Aorta (tissue), 5 donors: Measurements from ENCODE around the gene SYS1. TPM values are rescaled to one million over a fixed set of nuclear protein-coding genes. Genes with fewer than 3 reads are reported as not detected.

ENCODE experiments used
- ATAC-seq: fragments of 200-7000 bp; cut with Tn5 transposase; one replicate; pipeline ENCODE4 v1.9.1; 2022; ENCODE audit warnings: moderate library complexity; ENCODE audit not compliant: low FRiP score
- DNase-seq, 2 donors: peaks; one replicate each; pipeline ENCODE4 v3.0.0-alpha.2; 2020
- H3K27ac ChIP-seq, 2 donors: one replicate each; pipeline ENCODE4 v1.5.1; 2013; ENCODE audit warnings: low read length in 2 of 2, mild to moderate bottlenecking in 2 of 2, moderate library complexity in 2 of 2, control low read depth in 1 of 2, inconsistent platforms in 1 of 2, low read depth in 1 of 2
- H3K27me3 ChIP-seq, 2 donors: one replicate each; pipeline ENCODE4 v1.6.1; 2013; ENCODE audit warnings: control low read depth in 1 of 2, low read length in 1 of 2, mild to moderate bottlenecking in 1 of 2, moderate library complexity in 1 of 2; ENCODE audit not compliant: insufficient read depth in 2 of 2, control insufficient read depth in 1 of 2
- H3K36me3 ChIP-seq, 2 donors: one replicate each; pipeline ENCODE4 v1.6.1; 2013; ENCODE audit warnings: control low read depth in 1 of 2, low read length in 1 of 2, mild to moderate bottlenecking in 1 of 2; ENCODE audit not compliant: insufficient read depth in 2 of 2, control insufficient read depth in 1 of 2
- H3K4me1 ChIP-seq, 2 donors: one replicate each; pipeline ENCODE4 v1.6.1; 2013; ENCODE audit warnings: low read length in 2 of 2, control low read depth in 1 of 2, mild to moderate bottlenecking in 1 of 2, moderate library complexity in 1 of 2; ENCODE audit not compliant: insufficient read depth in 2 of 2, control insufficient read depth in 1 of 2
- H3K4me3 ChIP-seq, 2 donors: one replicate each; pipeline ENCODE4 v1.5.1; 2013; ENCODE audit warnings: low read length in 2 of 2, control low read depth in 1 of 2, mild to moderate bottlenecking in 1 of 2
- H3K9me3 ChIP-seq: one replicate; pipeline ENCODE4 v1.6.1; 2013; ENCODE audit warnings: mild to moderate bottlenecking, low read length; ENCODE audit not compliant: control insufficient read depth
- whole genome bisulfite sequencing, 2 donors: extraction: QIAGEN DNeasy Blood & Tissue Kit; methylation state at CpG; one replicate each; pipeline ENCODE4 v1.1.7; 2013; 5-methylcytosine and 5-hydroxymethylcytosine counted together
- intact Hi-C, 2 donors: fragments of 100-400 bp; cut with DNase I; formaldehyde crosslinking; loops; one replicate each; pipeline versions ENCODE4 v1.14.2 to v1.15.0; 2022
- polyA plus RNA-seq, 2 donors: library from polyadenylated mRNA; stranded (reverse); fragments of 200-250 nt; gene quantifications; one replicate each; pipeline ENCODE4 v1.2.3, GENCODE V29; 2013
- total RNA-seq, 2 donors: library from RNA; stranded (reverse); fragmentation: NEBNext Ultra II Directional; extraction: Animal tissue kit (Norgen Biotek cat#: 25700); gene quantifications; one replicate each; pipeline ENCODE4 v1.2.1, GENCODE V29; 2021
- donor health status: healthy with polysubstance abuse.
- donor health status: Bipolar disorder and iron deficiency.
- donor health status: DM: no; HTN: no; CAD: no.
- donor health status: DM: no; HTN: no; CAD: no.
- donor health status: DM: yes; HTN: yes; CAD: no.

Gene SYS1
- total and polyA plus RNA-seq, 4 donors = 14.3 to 25.0 (median 17.4) TPM

- no peak for DNase-seq
- Histone ChIP-seq H3K9me3 (no peaks in the 10 kb centered on the region), H3K36me3 (no peaks in the 10 kb centered on the region), H3K4me3 (no peak overlapping the region), H3K27me3 (no peaks in the 10 kb centered on the region), H3K27ac (no peak overlapping the region), H3K4me1 (no peaks in the 10 kb centered on the region)
- intact Hi-C loops = loop anchor here (2.0 to 5.0 kb wide), 5 partner anchors 43 to 63 kb away; partner anchors contain the start of gene PIGT (in 1 of the 2)
- WGBS, 2 donors = 48 to 52% methylated on average over 9 of the region's 9 CpGs
- ATAC-seq = no peak
Observed at GRCh38 chr20:45374101-45374467, 11.1 kb downstream of the SYS1 start.

- WGBS, 2 donors = 82 to 86% methylated on average over 14 of the region's 14 CpGs
- no peaks in the 10 kb centered on the region for H3K9me3 ChIP-seq
- peak overlapping the region in 1 of 2 donors; percentile 35 for H3K27ac ChIP-seq
- H3K36me3 ChIP-seq = no peaks in the 10 kb centered on the region
- DNase-seq (no peak), ATAC-seq (no peak)
- no peaks in the 10 kb centered on the region for H3K27me3 ChIP-seq
- intact Hi-C loops = loop anchor here (2.0 to 5.0 kb wide), 5 partner anchors 42 to 62 kb away; partner anchors contain the start of gene PIGT (in 1 of the 2)
- H3K4me1 ChIP-seq = no peaks in the 10 kb centered on the region
- no peak overlapping the region for H3K4me3 ChIP-seq
Observed at GRCh38 chr20:45374966-45375365, 12.0 kb downstream of the SYS1 start.

- no peak overlapping the region for H3K27ac ChIP-seq
- H3K9me3 ChIP-seq = no peaks in the 10 kb centered on the region
- H3K36me3 ChIP-seq = no peaks in the 10 kb centered on the region
- no peaks in the 10 kb centered on the region for H3K27me3 ChIP-seq
- WGBS, 2 donors = 85 to 88% methylated on average over 11 of the region's 11 CpGs
- no peak overlapping the region for H3K4me3 ChIP-seq
- no peak for DNase-seq
- intact Hi-C loops = no loop called here
- no peak for ATAC-seq
- no peaks in the 10 kb centered on the region for H3K4me1 ChIP-seq
Observed at GRCh38 chr20:45377269-45377668, 14.3 kb downstream of the SYS1 start.

GRCh38 chr20:45378191-45378590 is 15.2 kb downstream of the SYS1 start, which contains the start of gene TP53TG5:
TP53TG5 (minus strand) TSS chr20:45378325; CDS start chr20:45378236, 89 bp downstream.
- intact Hi-C loops = no loop called here
- Histone ChIP-seq H3K27ac (no peak within 1 kb of the TSS), H3K9me3 (no peaks in the 10 kb centered on the region), H3K4me3 (no peak within 1 kb of the TSS), H3K27me3 (no peaks in the 10 kb centered on the region), H3K4me1 (no peaks in the 10 kb centered on the region), H3K36me3 (no peaks in the 10 kb centered on the region)
- ATAC-seq (no peak), DNase-seq (no peak)
- 92 to 97% methylated on average over 1 of the region's 1 CpG for WGBS, 2 donors

GRCh38 chr20:45387274-45387673 is 24.3 kb downstream of the SYS1 start:
- no peak overlapping the region for H3K4me3 ChIP-seq
- H3K27ac ChIP-seq = no peak overlapping the region
- H3K36me3 ChIP-seq = no peaks in the 10 kb centered on the region
- H3K4me1 ChIP-seq = no peaks in the 10 kb centered on the region
- intact Hi-C loops = no loop called here
- DNase-seq (no peak), ATAC-seq (no peak)
- no peaks in the 10 kb centered on the region for H3K9me3 ChIP-seq
- H3K27me3 ChIP-seq = no peaks in the 10 kb centered on the region
- WGBS, 2 donors = 91 to 95% methylated on average over 1 of the region's 1 CpG

- Histone ChIP-seq H3K27me3 (no peaks in the 10 kb centered on the region), H3K4me1 (no peaks in the 10 kb centered on the region), H3K36me3 (no peaks in the 10 kb centered on the region), H3K4me3 (no peak overlapping the region), H3K27ac (no peak overlapping the region), H3K9me3 (no peaks in the 10 kb centered on the region)
- intact Hi-C loops = no loop called here
- no peak for ATAC-seq
- DNase-seq = no peak
- WGBS, 2 donors = 93 to 97% methylated on average over 2 of the region's 2 CpGs
Observed at GRCh38 chr20:45390931-45391330, 28.0 kb downstream of the SYS1 start.

- H3K36me3 ChIP-seq = no peaks in the 10 kb centered on the region
- intact Hi-C loops = no loop called here
- 64 to 74% methylated on average over 2 of the region's 2 CpGs for whole genome bisulfite sequencing, 2 donors
- DNase-seq (no peak), ATAC-seq (no peak)
- H3K9me3 ChIP-seq = no peaks in the 10 kb centered on the region
- H3K4me1 ChIP-seq = no peaks in the 10 kb centered on the region
- no peak overlapping the region for H3K27ac ChIP-seq
- no peaks in the 10 kb centered on the region for H3K27me3 ChIP-seq
- H3K4me3 ChIP-seq = no peak overlapping the region
Observed at GRCh38 chr20:45391559-45391958, 28.6 kb downstream of the SYS1 start.

GRCh38 chr20:45392733-45393132 is 29.8 kb downstream of the SYS1 start:
- Histone ChIP-seq H3K4me1 (no peaks in the 10 kb centered on the region), H3K36me3 (no peaks in the 10 kb centered on the region), H3K9me3 (no peaks in the 10 kb centered on the region), H3K27ac (no peak overlapping the region), H3K27me3 (no peaks in the 10 kb centered on the region), H3K4me3 (no peak overlapping the region)
- ATAC-seq = no peak
- intact Hi-C loops = no loop called here
- WGBS, 2 donors = 80 to 83% methylated on average over 3 of the region's 3 CpGs
- no peak for DNase-seq

- H3K9me3 ChIP-seq = no peaks in the 10 kb centered on the region
- no peak overlapping the region for H3K4me3 ChIP-seq
- no peak for ATAC-seq
- H3K27me3 ChIP-seq = no peaks in the 10 kb centered on the region
- H3K27ac ChIP-seq = no peak overlapping the region
- intact Hi-C loops = no loop called here
- no peaks in the 10 kb centered on the region for H3K36me3 ChIP-seq
- 79 to 83% methylated on average over 21 of the region's 21 CpGs for WGBS, 2 donors
- no peak for DNase-seq
- H3K4me1 ChIP-seq = no peaks in the 10 kb centered on the region
Observed at GRCh38 chr20:45394221-45395113, 31.5 kb downstream of the SYS1 start.
